Glomerular visceral epithelial cell (primary cell): ENCODE results near the gene KIF25.
"Not testable (repeated sequence)": the region's sequence is repeated elsewhere in the genome, so short reads cannot be mapped to it uniquely, and the experiment has no call there.

Experiments used
- DNase-seq: peaks from one replicate; pipeline ENCODE4 v3.0.0-alpha.2; 2016; ENCODE audit errors: extremely low spot score

Gene KIF25

DNA sequence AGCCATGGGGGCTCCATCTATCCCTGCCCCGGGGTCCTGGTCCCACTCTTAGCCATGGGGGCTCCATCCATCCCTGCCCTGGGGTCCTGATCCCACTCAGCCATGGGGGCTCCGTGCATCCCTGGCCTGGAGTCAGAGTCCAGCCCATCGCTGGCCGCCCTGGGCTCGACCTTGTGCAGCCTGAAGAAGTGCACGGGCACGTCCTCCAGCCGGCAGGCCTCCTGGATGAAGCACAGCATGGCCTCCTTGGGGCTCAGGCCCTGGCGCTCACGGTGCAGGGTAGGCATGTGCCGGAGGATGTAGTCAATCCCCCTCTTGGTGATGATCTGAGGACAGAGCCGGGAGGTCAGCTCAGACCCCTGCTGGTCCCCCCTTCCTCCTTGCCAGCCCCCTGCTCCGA, 66.0 kb downstream of the KIF25 start:
- DNase-seq, result no peak

DNA sequence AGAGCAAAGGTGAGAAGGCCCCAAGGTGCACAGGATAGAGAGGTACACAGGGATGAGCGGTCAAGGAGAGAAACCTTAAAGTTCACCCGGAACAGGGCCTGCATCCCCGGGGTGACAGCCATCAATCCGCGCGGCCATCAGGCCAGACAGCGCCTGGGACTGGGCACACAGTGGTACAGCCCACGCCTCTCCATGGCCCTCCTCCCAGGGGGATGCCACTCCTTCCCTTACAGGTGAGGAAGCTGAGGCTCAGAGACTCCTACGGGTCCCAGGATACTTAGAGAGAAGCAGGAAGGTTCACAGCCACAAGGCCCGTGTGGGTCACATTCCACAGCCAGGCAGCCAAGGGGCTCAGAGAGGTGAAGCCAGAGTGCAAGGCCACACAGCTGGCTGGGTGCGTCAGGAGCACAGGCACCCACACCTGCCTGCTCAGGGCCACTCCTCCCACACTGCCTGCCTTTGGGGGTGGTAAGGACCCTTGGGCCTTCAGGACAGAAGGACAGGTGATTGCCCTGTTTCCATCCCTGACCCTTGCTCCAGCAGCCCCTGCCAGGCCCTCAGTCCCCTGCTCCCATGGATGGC, 66.8 kb downstream of the KIF25 start:
- DNase-seq, result no peak

DNA sequence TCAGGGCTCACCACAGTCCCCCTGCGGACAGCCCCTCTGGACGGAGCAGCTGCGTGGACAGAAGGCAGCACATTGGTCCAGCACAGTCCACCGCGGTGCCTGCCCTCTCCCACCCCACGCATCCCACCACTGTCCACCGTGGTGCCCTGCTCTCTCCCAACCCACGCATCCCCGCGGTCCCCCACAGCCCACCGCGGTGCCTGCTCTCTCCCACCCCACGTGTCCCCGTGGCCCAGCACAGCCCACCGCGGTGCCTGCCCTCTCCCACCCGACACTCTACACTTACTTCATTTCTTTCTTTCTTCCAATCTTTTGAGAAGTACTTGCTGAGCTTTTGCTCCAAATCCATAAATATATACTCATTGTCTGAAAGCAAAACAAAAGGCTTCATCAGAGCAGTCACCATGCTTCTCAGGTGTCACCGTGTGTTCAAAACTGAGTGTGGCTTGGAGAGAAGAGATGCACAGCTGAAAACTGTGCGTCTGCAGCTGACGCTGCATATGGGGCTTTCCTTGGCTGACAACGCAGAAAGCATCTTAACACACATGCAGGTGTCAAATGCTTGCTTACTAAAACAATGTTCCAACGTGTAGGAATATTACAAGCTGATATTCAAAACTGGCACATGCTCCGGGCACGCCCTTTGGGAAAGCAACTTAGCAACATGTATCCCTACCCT, 69.7 kb downstream of the KIF25 start:
- no peak for DNase-seq

- no peak for DNase-seq
Measured at GRCh38 chr6:168070804-168071203, 73.3 kb downstream of the KIF25 start.

DNA sequence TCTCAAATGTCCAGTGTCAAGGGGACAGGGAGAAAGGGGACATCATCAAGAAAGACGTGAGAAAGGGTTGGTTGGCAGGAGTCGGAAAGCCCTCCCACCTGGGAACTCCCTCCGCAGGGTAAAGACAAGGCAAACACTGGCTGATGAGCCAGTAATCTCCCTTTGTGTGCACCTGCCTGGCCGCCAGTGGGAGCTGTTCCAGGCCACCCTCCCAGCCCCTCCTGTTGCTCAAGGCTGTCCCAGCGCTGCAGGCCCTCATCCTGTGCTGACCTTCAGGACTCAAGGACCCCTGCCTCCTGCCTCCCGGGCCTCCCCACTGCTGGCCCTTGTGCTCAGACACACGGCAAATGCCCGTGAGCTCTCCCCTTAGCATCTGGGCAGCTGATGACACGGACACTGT, 74.1 kb downstream of the KIF25 start:
- DNase-seq, result no peak

GRCh38 chr6:168072261-168072660, 74.8 kb downstream of the KIF25 start:
- DNase-seq, result no peak

GRCh38 chr6:168072730-168073129, 75.3 kb downstream of the KIF25 start:
- DNase-seq, result no peak

- no peak for DNase-seq
Measured at GRCh38 chr6:168073937-168074730, 76.7 kb downstream of the KIF25 start.

GRCh38 chr6:168075216-168075615, 77.7 kb downstream of the KIF25 start:
- DNase-seq, result no peak

GRCh38 chr6:168075787-168076202, 78.3 kb downstream of the KIF25 start:
- DNase-seq, result no peak

DNA sequence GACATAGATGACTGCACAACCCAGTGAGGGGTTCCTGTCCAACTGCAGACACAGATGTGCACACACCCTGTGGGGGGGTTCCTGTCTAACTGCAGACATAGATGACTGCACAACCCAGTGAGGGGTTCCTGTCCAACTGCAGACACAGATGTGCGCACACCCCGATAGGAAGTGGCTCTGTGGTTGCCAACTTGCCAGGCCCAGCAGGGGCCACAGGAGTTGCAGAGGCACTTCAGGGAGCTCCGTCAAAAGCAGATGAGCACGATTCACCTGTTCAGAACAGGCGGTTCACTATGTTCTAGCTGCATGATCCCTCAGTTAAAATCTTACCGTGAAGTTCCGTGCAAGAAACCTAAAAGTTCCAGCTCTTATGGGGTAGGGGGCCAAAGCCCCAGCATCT, 79.9 kb downstream of the KIF25 start:
- DNase-seq, result not testable (repeated sequence)

GRCh38 chr6:168078175-168078942, 80.9 kb downstream of the KIF25 start:
- DNase-seq, result no peak

GRCh38 chr6:168078943-168079405, 81.5 kb downstream of the KIF25 start, which contains the start of gene FRMD1:
Gene FRMD1 (minus strand): TSS chr6:168079212. CDS start chr6:168079094, 118 bp downstream.
- DNase-seq, result no peak

GRCh38 chr6:168080393-168081077, 83.1 kb downstream of the KIF25 start:
- no peak for DNase-seq

DNA sequence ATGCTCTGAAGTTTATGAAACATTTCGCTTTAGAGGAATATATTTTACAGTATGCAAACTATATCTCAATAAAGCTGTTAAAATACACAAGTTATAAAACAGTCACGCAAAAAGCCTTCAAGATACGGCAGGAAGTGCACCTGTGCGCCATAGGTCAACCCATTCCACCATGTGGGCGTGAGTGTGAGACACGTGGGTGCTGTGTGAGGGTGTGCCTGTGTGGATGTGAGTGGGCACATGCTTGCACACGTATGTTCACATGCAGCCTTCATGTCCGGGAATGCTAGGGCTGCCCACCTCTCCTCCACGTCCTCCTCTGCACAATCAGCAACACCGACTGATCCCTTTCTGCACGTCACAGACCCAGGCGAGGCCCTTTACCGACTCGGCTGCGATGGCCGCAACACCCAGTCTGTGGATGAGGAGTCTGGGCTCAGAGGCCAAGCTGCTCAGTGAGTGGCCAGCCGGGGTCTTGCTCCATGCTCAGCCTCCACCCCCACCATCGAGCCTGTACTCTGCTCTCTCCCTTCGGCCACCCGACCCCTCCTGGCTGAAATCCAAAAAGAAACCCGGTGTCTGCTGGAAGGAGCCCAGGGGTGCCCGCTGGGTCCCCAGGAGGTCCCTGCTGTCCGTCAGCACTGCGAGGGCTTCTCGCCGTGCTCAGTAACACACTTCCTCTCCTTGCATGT, 84.5 kb downstream of the KIF25 start:
- DNase-seq, result no peak

DNA sequence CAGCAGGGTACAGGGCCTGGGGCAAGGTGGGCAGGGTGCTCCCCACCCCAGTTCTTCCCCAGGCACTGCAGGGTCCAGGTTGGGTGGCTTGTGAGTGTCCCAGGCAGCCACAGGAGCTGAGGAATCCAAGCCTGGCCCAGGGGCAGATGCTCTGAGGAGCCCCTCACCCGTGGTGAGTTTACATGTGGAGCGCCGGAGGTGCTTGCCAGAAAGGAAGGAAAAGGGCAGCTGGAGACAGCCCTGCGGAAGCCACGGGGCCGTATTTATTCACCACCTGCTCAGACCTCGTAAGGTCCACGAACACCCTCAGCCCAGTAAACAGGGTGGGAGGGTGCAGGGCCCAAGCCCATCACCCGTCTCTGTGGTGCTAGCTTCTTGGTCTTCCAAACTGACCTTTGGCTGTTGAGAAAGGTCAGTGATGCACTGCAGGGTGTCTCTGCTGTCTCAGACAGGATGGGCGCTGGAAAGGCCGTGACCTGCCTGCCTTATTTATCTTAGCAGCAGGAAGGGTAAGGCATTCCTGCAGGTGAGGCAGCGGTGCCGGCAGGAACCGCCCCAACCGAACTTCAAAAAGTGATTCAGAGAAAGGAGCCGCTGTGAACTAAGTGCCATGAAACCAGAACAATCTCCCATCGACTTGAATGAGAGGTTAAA, 85.5 kb downstream of the KIF25 start:
- DNase-seq, result no peak

- no peak for DNase-seq
Measured at GRCh38 chr6:168083514-168083885, 86.0 kb downstream of the KIF25 start.

DNA sequence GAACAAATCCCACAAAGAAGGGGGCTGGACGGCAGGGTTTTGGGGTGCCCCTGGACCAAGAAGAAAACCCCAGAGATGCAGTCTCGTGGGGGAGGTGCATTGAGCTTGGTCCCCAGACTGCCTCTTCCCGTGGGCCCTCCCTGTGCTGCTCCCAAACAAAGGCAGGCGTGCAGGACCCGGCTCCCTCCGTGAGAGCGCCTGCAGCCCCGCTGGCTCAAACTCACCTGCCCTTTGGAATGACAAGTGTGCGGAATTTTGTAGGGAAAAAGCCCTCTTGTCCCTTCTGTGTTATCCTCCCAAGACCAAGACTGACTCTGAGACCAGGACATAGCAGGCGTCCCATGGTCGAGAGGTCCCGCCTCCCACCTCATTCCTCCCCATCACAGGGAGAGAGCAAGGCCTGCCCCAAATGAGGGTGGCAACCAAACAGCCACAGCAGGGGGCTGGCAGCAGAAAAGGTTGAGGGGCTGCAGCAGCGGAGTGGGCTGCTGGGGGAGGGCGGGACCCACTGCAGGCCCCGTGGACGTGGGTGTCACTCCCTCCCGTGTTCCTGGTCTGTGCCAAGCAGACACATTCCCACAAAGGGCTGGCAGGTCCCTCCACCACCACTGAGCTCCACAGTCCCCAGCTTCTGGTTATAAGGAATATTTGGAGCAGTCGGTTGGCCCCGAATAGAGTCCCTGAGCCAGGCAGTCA, 87.1 kb downstream of the KIF25 start:
- no peak for DNase-seq

GRCh38 chr6:168086066-168086465, 88.6 kb downstream of the KIF25 start:
- no peak for DNase-seq

DNA sequence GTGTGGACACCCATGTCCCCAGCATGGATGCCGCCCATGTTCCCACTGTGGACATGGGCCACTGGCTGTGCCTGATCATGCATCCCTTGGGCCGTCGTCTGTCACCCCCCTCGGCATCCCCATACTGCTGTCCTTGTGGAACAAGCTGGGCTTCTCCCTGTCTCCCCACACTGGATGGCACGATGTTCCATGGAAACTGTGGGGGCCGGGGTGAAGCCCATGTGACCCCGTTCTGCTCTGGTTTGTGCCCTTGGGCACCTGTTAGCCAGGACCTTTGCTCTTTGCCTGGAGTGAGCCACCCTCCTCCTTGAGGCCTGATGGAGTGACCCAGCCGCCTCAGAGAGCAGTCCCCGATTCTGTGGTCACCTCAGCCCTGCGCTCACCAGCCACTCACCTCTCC, 89.1 kb downstream of the KIF25 start:
- DNase-seq, result no peak
